ENCODE data around the gene EPB41L4B. TPM values are rescaled to one million over a fixed set of nuclear protein-coding genes. Genes with fewer than 3 reads are reported as not detected.

EPB41L4B gene
- total and polyA plus RNA-seq, 4 donors = 6.0 to 14.5 (median 12.2) TPM

DNA sequence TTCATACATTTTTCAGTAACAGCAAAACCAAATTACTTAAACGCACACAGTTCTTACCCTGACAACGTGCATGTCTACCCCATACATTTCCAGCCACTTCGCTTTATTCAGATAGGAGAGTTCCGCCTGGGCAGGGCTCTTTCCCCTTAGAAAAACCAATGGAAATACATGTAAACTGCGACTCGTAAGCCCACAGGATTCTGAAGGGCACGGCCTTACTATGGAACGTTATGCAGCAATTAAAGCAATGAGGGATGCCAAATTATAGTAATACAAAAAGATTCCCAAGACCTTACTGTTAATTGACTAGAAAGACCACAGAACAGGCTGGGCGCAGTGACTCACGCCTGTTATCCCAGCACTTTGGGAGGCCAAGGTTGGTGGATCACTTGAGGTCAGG lies 64.5 kb downstream of the EPB41L4B start:
- DNase-seq (no peak), ATAC-seq (ENCODE audit: insufficient read depth, low FRiP score) (no peak)
- Histone ChIP-seq H3K9me3 (ENCODE audit: control insufficient read depth in 4 of 4, insufficient read depth in 3 of 4, low read length in 3 of 4) (no peaks in the 10 kb centered on the region), H3K4me1 (ENCODE audit: control insufficient read depth in 5 of 5, insufficient read depth in 5 of 5, low read length in 5 of 5) (peaks cover 0 to 4% (median 1%) of the 10 kb centered on the region in 5 donors), H3K9ac (ENCODE audit: insufficient read depth in 1 of 2, low read length in 2 of 2) (no peak overlapping the region), H3K27me3 (ENCODE audit: control insufficient read depth in 3 of 3, insufficient read depth in 3 of 3, low read length in 2 of 3) (no peaks in the 10 kb centered on the region), H3K27ac (ENCODE audit: low read depth in 1 of 2, low read length in 1 of 2) (no peak overlapping the region), H3K36me3 (ENCODE audit: control insufficient read depth in 4 of 4, insufficient read depth in 4 of 4, low read length in 4 of 4) (no peaks in the 10 kb centered on the region), H3K4me3 (no peak overlapping the region)
- 93% methylated on average over 10 of the region's 10 CpGs for WGBS, 2 donors
- TF ChIP-seq, protein P1, sequence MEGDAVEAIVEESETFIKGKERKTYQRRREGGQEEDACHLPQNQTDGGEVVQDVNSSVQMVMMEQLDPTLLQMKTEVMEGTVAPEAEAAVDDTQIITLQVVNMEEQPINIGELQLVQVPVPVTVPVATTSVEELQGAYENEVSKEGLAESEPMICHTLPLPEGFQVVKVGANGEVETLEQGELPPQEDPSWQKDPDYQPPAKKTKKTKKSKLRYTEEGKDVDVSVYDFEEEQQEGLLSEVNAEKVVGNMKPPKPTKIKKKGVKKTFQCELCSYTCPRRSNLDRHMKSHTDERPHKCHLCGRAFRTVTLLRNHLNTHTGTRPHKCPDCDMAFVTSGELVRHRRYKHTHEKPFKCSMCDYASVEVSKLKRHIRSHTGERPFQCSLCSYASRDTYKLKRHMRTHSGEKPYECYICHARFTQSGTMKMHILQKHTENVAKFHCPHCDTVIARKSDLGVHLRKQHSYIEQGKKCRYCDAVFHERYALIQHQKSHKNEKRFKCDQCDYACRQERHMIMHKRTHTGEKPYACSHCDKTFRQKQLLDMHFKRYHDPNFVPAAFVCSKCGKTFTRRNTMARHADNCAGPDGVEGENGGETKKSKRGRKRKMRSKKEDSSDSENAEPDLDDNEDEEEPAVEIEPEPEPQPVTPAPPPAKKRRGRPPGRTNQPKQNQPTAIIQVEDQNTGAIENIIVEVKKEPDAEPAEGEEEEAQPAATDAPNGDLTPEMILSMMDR (IDR thresholded peaks at IDR 0.05; ENCODE audit: control extremely low read depth, extremely low read depth) = no peak

DNA sequence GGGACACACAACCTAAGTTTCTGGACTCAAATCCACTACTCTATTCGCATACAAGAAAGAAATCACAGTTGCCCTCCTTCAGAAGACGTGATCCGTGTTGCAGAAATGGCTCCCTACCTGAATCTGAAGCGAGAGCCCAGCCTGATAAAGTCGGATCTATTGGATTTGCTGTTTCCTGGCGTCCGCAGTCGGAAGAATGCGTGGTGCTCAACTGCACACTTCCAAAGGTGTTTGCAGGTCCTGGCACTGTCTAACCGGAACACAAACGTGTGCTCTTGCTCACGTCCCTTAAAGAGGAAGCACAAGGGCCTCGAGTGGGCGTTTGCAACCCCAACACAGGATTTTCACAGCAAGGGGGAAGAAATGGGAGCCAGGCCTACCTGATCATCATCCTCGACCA lies 65.5 kb downstream of the EPB41L4B start:
- TF ChIP-seq, protein P1 (IDR thresholded peaks at IDR 0.05; ENCODE audit: control extremely low read depth, extremely low read depth) = no peak
- no peak overlapping the region for H3K4me3 ChIP-seq
- no peaks in the 10 kb centered on the region for H3K27me3 ChIP-seq (ENCODE audit: control insufficient read depth in 3 of 3, insufficient read depth in 3 of 3, low read length in 2 of 3)
- H3K9ac ChIP-seq (ENCODE audit: insufficient read depth in 1 of 2, low read length in 2 of 2) = no peak overlapping the region
- DNase-seq = no peak
- no peak overlapping the region for H3K27ac ChIP-seq (ENCODE audit: low read depth in 1 of 2, low read length in 1 of 2)
- H3K36me3 ChIP-seq (ENCODE audit: control insufficient read depth in 4 of 4, insufficient read depth in 4 of 4, low read length in 4 of 4) = no peaks in the 10 kb centered on the region
- H3K4me1 ChIP-seq (ENCODE audit: control insufficient read depth in 5 of 5, insufficient read depth in 5 of 5, low read length in 5 of 5) = peaks cover 0 to 8% (median 6%) of the 10 kb centered on the region in 5 donors
- no peak for ATAC-seq (ENCODE audit: insufficient read depth, low FRiP score)
- WGBS, 2 donors = 85 to 90% methylated on average over 15 of the region's 15 CpGs
- H3K9me3 ChIP-seq (ENCODE audit: control insufficient read depth in 4 of 4, insufficient read depth in 3 of 4, low read length in 3 of 4) = no peaks in the 10 kb centered on the region

DNA sequence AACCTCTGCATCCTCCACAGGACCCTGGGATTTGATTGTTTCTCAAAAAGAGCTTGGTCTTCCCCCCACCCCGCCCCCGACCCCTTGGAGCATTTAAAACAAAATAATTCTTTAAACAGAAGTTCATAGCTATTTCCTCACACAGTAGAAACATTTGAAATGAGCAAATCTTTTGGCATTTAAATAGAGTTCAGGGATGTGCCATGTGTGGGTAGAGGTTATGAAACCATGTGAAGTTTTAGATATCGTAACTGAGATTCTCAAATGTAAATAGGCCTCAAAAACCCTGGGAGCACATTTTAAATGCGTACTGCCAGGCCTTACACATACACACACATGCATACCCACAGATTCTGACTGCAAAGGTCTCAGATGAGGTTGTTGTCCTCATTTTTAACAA lies 66.5 kb downstream of the EPB41L4B start:
- no peaks in the 10 kb centered on the region for H3K9me3 ChIP-seq (ENCODE audit: control insufficient read depth in 4 of 4, insufficient read depth in 3 of 4, low read length in 3 of 4)
- 85 to 88% methylated on average over 4 of the region's 4 CpGs for WGBS, 2 donors
- H3K4me3 ChIP-seq = no peak overlapping the region
- H3K9ac ChIP-seq (ENCODE audit: insufficient read depth in 1 of 2, low read length in 2 of 2) = no peak overlapping the region
- no peaks in the 10 kb centered on the region for H3K36me3 ChIP-seq (ENCODE audit: control insufficient read depth in 4 of 4, insufficient read depth in 4 of 4, low read length in 4 of 4)
- H3K27ac ChIP-seq (ENCODE audit: low read depth in 1 of 2, low read length in 1 of 2) = peak overlapping the region in 1 of 2 donors; percentile 56
- no peak for DNase-seq
- H3K27me3 ChIP-seq (ENCODE audit: control insufficient read depth in 3 of 3, insufficient read depth in 3 of 3, low read length in 2 of 3) = no peaks in the 10 kb centered on the region
- TF ChIP-seq, protein P1 (IDR thresholded peaks at IDR 0.05; ENCODE audit: control extremely low read depth, extremely low read depth) = no peak
- no peak for ATAC-seq (ENCODE audit: insufficient read depth, low FRiP score)
- peaks cover 0 to 8% (median 6%) of the 10 kb centered on the region in 5 donors for H3K4me1 ChIP-seq (ENCODE audit: control insufficient read depth in 5 of 5, insufficient read depth in 5 of 5, low read length in 5 of 5)

DNA sequence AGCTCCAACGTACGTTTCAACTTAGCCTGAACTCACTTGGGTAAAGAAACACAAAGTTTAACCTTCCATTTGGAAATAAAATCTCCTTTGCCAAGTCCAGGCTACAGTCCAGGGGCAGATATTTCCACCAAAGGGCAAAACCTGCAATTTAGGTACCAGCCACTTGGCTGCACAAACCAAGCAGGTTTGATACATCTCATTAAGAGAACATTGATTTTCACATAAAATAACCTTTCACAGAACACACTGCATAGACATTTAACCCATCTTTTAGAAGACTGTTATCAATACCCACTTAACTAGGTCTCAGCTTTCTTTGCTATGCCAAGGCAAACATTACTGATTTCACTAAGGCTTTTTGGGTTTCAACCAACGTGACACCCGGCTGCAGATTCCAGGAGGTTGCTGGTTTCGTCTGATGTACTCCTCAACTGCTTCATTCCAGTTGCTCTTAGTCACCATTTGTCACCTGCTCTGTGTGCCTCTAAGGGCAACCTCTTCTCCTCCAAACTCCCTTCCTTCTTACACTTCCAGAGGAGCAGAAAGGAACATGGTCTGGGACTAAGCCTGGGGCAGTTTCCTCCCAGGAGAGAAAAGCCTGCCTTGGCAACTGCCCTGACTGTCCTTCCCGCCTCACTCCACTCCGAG lies 67.1 kb downstream of the EPB41L4B start:
- no peak for DNase-seq
- Histone ChIP-seq H3K9ac (ENCODE audit: insufficient read depth in 1 of 2, low read length in 2 of 2) (no peak overlapping the region), H3K9me3 (ENCODE audit: control insufficient read depth in 4 of 4, insufficient read depth in 3 of 4, low read length in 3 of 4) (no peaks in the 10 kb centered on the region), H3K4me1 (ENCODE audit: control insufficient read depth in 5 of 5, insufficient read depth in 5 of 5, low read length in 5 of 5) (peaks cover 0 to 8% (median 6%) of the 10 kb centered on the region in 5 donors), H3K27me3 (ENCODE audit: control insufficient read depth in 3 of 3, insufficient read depth in 3 of 3, low read length in 2 of 3) (no peaks in the 10 kb centered on the region), H3K27ac (ENCODE audit: low read depth in 1 of 2, low read length in 1 of 2) (peak overlapping the region in 1 of 2 donors; percentile 56), H3K4me3 (no peak overlapping the region), H3K36me3 (ENCODE audit: control insufficient read depth in 4 of 4, insufficient read depth in 4 of 4, low read length in 4 of 4) (no peaks in the 10 kb centered on the region)
- 74 to 78% methylated on average over 7 of the region's 7 CpGs for WGBS, 2 donors
- TF ChIP-seq, protein P1 (IDR thresholded peaks at IDR 0.05; ENCODE audit: control extremely low read depth, extremely low read depth) = no peak
- ATAC-seq (ENCODE audit: insufficient read depth, low FRiP score) = no peak

Measured in lung (tissue), 12 donors.